GM12892 (cell line): Measurements from ENCODE around the gene PHLPP1.

Experiments
- DNase-seq: peaks from one replicate; pipeline ENCODE4 v3.0.0; 2011; ENCODE audit not compliant: insufficient read length
- FAIRE-seq: peaks from 2 replicates; lab custom pipeline; 2011; peaks lifted over from hg19 to GRCh38; lab: Jason Lieb, UNC
- POLR2A ChIP-seq: IDR thresholded peaks from 2 replicates; pipeline ENCODE4 v1.6.1; 2011; ENCODE audit warnings: low read depth, low read length, control low read depth
- POLR2AphosphoS5 ChIP-seq: IDR thresholded peaks from 2 replicates; pipeline ENCODE4 v1.6.1; 2011; ENCODE audit warnings: low read depth, low read length, control low read depth
- TAF1 ChIP-seq: IDR thresholded peaks from 2 replicates; pipeline ENCODE4 v1.6.1; 2011; ENCODE audit warnings: low read depth, mild to moderate bottlenecking, control low read depth, low read length, borderline replicate concordance

PHLPP1 gene

GRCh38 chr18:62975785-62976184 lies 260.4 kb downstream of the PHLPP1 start:
- FAIRE-seq (no peak), DNase-seq (no peak)
- TF ChIP-seq POLR2AphosphoS5 (no peak), TAF1 (no peak), POLR2A (no peak)

- FAIRE-seq (no peak), DNase-seq (no peak)
- no peak for TF ChIP-seq POLR2A
- TF ChIP-seq POLR2AphosphoS5: no peak
- TF ChIP-seq TAF1: no peak
Measured at GRCh38 chr18:62976227-62976626, 260.9 kb downstream of the PHLPP1 start.

- FAIRE-seq (no peak), DNase-seq (no peak)
- no peak for TF ChIP-seq POLR2A
- TF ChIP-seq POLR2AphosphoS5: no peak
- TF ChIP-seq TAF1: no peak
Measured at GRCh38 chr18:62977512-62977911, 262.2 kb downstream of the PHLPP1 start.

- FAIRE-seq: no peak
- no peak for DNase-seq
- TF ChIP-seq POLR2AphosphoS5: no peak
- no peak for TF ChIP-seq POLR2A
- no peak for TF ChIP-seq TAF1
Measured at GRCh38 chr18:62978251-62979049, 263.1 kb downstream of the PHLPP1 start.

GRCh38 chr18:62979176-62979575 lies 263.8 kb downstream of the PHLPP1 start:
- DNase-seq (no peak), FAIRE-seq (no peak)
- TF ChIP-seq TAF1 (no peak), POLR2A (no peak), POLR2AphosphoS5 (no peak)

- FAIRE-seq (no peak), DNase-seq (no peak)
Measured at GRCh38 chr18:62979900-62980299, 264.6 kb downstream of the PHLPP1 start.

GRCh38 chr18:62981566-62981965 lies 266.2 kb downstream of the PHLPP1 start:
- TF ChIP-seq POLR2AphosphoS5 (no peak), TAF1 (no peak), POLR2A (no peak)
- DNase-seq (no peak), FAIRE-seq (no peak)

More at GRCh38 chr18:62979900-62980299, 264.6 kb downstream of the PHLPP1 start:
- TF ChIP-seq POLR2A (no peak), POLR2AphosphoS5 (no peak), TAF1 (no peak)

- peak; percentile 84 for FAIRE-seq
- no peak for TF ChIP-seq POLR2AphosphoS5
- DNase-seq: peak; percentile 55
Measured at GRCh38 chr18:62982600-62983251, 267.4 kb downstream of the PHLPP1 start.

GRCh38 chr18:62984656-62985315 lies 269.4 kb downstream of the PHLPP1 start:
- TF ChIP-seq TAF1: no peak
- TF ChIP-seq POLR2A: no peak
- no peak for TF ChIP-seq POLR2AphosphoS5
- FAIRE-seq (no peak), DNase-seq (no peak)

- DNase-seq (no peak), FAIRE-seq (no peak)
- TF ChIP-seq POLR2A (no peak), POLR2AphosphoS5 (no peak), TAF1 (no peak)
Measured at GRCh38 chr18:62986490-62986889, 271.1 kb downstream of the PHLPP1 start.

GRCh38 chr18:62987055-62987830 lies 271.9 kb downstream of the PHLPP1 start:
- TF ChIP-seq POLR2A (no peak), POLR2AphosphoS5 (no peak), TAF1 (no peak)
- no peak for FAIRE-seq
- no peak for DNase-seq
